ENCODE results near the gene C16orf74. TPM values are rescaled to one million over a fixed set of nuclear protein-coding genes. Genes with fewer than 3 reads are reported as not detected.

C16orf74 gene
- total RNA-seq, 3 donors from 2014 or later = 0.73 to 1.3 (median 1.0) TPM

GRCh38 chr16:85735225-85735635 lies 15.7 kb downstream of the C16orf74 start:
- Histone ChIP-seq H3K9me3 (no peaks in the 10 kb centered on the region), H3K4me1 (ENCODE audit: low read depth) (no peaks in the 10 kb centered on the region), H3K4me3 (no peak overlapping the region), H3K36me3 (ENCODE audit: low read depth) (no peaks in the 10 kb centered on the region)
- DNase-seq (peak in 2 of 3 donors; percentile 51 to 79), ATAC-seq (peak; percentile 69)
- intact Hi-C loops (cut with DNase I, micrococcal nuclease) = no loop called here
- TF ChIP-seq CTCF (IDR thresholded peaks at IDR 0.05) = no peak

- Histone ChIP-seq H3K36me3 (ENCODE audit: low read depth) (no peaks in the 10 kb centered on the region), H3K4me3 (no peak overlapping the region), H3K4me1 (ENCODE audit: low read depth) (no peaks in the 10 kb centered on the region), H3K9me3 (no peaks in the 10 kb centered on the region)
- intact Hi-C loops (cut with DNase I, micrococcal nuclease) = no loop called here
- no peak for TF ChIP-seq CTCF (IDR thresholded peaks at IDR 0.05)
- ATAC-seq (peak; percentile 14), DNase-seq (no peak)
Observed at GRCh38 chr16:85734311-85735017, 16.4 kb downstream of the C16orf74 start.

GRCh38 chr16:85733839-85734170 lies 17.1 kb downstream of the C16orf74 start:
- Histone ChIP-seq H3K36me3 (ENCODE audit: low read depth) (no peaks in the 10 kb centered on the region), H3K4me1 (ENCODE audit: low read depth) (no peaks in the 10 kb centered on the region), H3K9me3 (no peaks in the 10 kb centered on the region), H3K4me3 (no peak overlapping the region)
- intact Hi-C loops (cut with DNase I, micrococcal nuclease) = no loop called here
- ATAC-seq (no peak), DNase-seq (no peak)
- no peak for TF ChIP-seq CTCF (IDR thresholded peaks at IDR 0.05)

- DNase-seq = no peak
- ATAC-seq = no peak
- Histone ChIP-seq H3K36me3 (ENCODE audit: low read depth) (no peaks in the 10 kb centered on the region), H3K4me1 (ENCODE audit: low read depth) (no peaks in the 10 kb centered on the region), H3K4me3 (no peak overlapping the region), H3K9me3 (no peaks in the 10 kb centered on the region)
- intact Hi-C loops (cut with DNase I, micrococcal nuclease) = no loop called here
- TF ChIP-seq CTCF (IDR thresholded peaks at IDR 0.05) = no peak
Observed at GRCh38 chr16:85733155-85733838, 17.6 kb downstream of the C16orf74 start.

GRCh38 chr16:85731179-85731578 lies 19.7 kb downstream of the C16orf74 start:
- intact Hi-C loops (cut with DNase I, micrococcal nuclease) = no loop called here
- H3K36me3 ChIP-seq (ENCODE audit: low read depth) = no peaks in the 10 kb centered on the region
- H3K9me3 ChIP-seq = no peaks in the 10 kb centered on the region
- H3K4me3 ChIP-seq = no peak overlapping the region
- no peak for DNase-seq
- H3K4me1 ChIP-seq (ENCODE audit: low read depth) = no peaks in the 10 kb centered on the region
- TF ChIP-seq CTCF (IDR thresholded peaks at IDR 0.05) = no peak
- no peak for ATAC-seq
